HG03095 (cell line): Measurements from ENCODE around the gene SMCP.

Experiments used
- ATAC-seq: cut with Tn5 transposase; IDR thresholded peaks from one replicate; pipeline ENCODE4 v1.9.1; 2021; ENCODE audit warnings: moderate library complexity; ENCODE audit not compliant: unreplicated experiment

SMCP gene

DNA sequence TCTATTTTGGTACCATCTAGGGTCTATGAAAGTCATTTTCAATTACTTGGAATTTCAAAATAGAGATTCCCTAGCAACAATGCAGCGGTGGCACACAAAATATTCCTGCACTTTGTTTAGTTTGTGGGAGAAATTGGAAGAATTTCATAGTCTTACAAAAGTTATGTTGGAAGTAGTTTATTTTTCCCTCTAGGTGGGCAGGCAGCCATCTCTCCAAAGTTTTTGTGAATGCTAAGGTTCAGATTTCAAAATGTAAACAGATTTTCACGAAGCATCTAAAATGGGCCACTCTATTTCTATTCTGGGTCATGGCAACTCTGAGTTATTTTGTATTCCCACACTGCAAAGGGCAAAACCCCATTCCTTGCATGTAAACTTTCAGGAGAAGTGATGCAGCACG lies 8.0 kb downstream of the SMCP start:
- no peak for ATAC-seq

GRCh38 chr1:152886758-152887409 lies 8.8 kb downstream of the SMCP start:
- ATAC-seq, result no peak

DNA sequence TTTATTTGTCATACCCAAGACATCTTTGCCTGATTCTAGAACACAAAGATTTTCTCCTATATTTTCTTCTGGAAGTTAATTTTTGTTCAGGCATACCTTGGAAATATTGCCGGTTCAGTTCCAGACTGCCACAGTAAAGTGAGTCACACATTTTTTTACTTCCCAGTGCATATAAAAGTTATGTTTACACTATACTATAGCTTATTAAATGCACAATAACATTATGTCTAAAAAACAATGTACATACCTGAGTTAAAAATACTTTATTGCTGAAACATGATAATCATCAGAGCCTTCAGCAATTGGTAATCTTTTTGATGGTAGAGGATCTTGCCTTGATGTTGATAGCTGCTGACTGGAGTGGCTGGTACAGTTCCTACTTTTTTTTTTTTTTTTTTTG lies 10.0 kb downstream of the SMCP start:
- no peak for ATAC-seq

- no peak for ATAC-seq
Measured at GRCh38 chr1:152899027-152899426, 20.9 kb downstream of the SMCP start.

- no peak for ATAC-seq
Measured at GRCh38 chr1:152899883-152900282, 21.8 kb downstream of the SMCP start.

- ATAC-seq, result no peak
Measured at GRCh38 chr1:152901631-152902030, 23.5 kb downstream of the SMCP start.

GRCh38 chr1:152902636-152903035 lies 24.5 kb downstream of the SMCP start:
- ATAC-seq, result no peak

- ATAC-seq, result no peak
Measured at GRCh38 chr1:152904688-152905440, 26.7 kb downstream of the SMCP start.

DNA sequence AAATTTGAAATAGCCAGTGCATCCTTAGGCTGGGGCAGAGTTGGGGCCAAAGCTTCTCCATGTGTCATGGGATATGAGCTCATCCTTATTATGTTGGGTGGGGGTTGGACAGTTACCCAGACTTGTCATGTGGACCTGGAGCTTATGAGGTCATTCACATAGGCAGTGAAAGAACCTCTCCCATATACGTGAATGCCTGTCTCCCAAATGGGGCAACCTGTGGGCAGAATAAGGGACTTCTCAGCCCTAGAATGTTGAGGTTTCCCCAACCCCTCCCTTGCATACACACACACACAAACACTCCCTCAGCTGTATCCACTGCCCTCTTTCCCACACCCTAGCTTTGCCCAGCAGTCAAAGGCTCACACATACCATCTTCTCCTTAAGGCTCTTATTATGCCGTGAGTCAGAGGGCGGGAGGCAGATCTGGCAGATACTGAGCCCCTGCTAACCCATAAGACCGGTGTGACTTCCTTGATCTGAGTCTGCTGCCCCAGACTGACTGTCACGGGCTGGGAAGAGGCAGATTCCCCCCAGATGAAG lies 28.0 kb downstream of the SMCP start:
- no peak for ATAC-seq

- ATAC-seq, result no peak
Measured at GRCh38 chr1:152907686-152908601, 29.8 kb downstream of the SMCP start, which contains the start of gene IVL. TSS of gene IVL (plus strand) at chr1:152908546. CDS start at chr1:152909798, 1,252 bp downstream.

DNA sequence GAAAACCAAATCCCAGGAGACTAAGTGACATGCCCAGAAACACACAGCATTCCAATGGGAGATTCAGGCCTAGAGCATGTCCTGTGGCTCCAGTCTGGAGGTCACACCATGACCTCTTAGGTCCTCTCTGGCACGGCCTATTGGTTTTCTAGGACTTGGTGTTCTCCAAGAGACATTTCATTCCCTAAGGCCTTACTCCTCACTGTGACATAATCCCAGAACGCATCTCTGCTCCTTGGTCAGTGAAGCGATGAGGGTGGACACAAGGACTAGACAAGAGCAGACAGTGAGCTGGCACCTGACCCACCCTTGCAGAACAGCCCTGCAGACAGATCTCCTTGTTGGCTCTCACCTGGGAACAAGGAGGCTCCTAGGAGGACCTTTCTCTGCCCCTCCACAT lies 31.1 kb downstream of the SMCP start:
- ATAC-seq, result no peak

DNA sequence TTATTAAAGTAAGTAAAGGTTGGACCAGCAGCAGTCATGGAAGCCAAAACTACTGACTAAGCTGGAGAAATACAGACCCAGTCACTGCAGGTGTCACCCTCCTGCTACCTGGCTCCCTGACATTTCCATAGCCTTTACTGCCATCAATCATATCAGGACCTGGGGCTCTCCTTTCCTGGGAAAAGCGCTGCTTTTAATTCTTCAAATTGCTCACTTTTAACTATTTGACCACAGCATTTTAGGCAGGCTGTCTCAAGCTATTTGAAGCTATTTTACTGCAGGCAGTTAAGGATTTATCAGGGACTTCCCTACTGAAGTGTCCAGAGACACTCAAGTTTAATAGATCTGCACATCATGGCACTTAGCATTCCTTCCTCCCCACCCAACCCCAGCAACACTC lies 34.3 kb downstream of the SMCP start:
- no peak for ATAC-seq

GRCh38 chr1:152912900-152913299 lies 34.8 kb downstream of the SMCP start:
- ATAC-seq, result no peak

- no peak for ATAC-seq
Measured at GRCh38 chr1:152917794-152918193, 39.7 kb downstream of the SMCP start.

DNA sequence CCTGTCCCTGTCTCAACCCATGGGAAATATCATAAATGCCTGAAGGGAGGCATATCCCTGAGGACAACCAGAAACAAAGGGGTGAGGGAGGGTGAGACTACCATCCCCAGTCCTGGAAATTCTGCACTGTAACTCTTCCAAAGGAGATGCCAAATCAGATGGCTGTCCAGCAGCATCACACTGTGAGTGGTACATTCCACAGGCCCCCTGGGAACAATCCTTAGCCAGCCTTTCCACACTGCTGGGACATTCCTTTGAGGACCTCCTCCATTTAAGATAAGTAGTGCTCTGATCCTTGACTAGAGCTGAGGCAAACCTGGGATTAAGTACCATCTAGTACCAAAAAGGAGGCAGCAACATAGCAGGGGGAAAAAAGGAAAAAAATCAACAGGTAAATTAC lies 40.9 kb downstream of the SMCP start:
- no peak for ATAC-seq

GRCh38 chr1:152924191-152924590 lies 46.1 kb downstream of the SMCP start:
- no peak for ATAC-seq

- ATAC-seq, result no peak
Measured at GRCh38 chr1:152926091-152926490, 48.0 kb downstream of the SMCP start.

DNA sequence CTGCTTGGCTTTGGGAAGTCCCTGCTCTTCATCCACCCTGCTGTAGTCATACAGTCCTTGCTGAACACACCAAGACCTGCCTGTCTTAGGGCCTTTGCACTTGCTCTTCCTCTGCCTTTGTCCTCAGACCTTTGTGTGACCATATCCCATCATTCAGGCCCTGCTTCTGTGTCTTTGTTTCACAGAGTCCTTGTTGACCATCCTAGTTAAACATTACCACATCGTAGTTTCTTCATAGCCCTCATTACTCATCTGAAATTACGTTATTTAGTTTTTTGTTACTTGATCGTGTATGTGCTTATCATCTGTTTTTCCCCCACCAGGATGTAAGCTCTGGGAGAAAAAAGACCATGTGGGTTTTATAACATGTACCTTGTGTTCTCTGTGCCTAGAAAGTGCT lies 50.5 kb downstream of the SMCP start:
- ATAC-seq, result no peak

DNA sequence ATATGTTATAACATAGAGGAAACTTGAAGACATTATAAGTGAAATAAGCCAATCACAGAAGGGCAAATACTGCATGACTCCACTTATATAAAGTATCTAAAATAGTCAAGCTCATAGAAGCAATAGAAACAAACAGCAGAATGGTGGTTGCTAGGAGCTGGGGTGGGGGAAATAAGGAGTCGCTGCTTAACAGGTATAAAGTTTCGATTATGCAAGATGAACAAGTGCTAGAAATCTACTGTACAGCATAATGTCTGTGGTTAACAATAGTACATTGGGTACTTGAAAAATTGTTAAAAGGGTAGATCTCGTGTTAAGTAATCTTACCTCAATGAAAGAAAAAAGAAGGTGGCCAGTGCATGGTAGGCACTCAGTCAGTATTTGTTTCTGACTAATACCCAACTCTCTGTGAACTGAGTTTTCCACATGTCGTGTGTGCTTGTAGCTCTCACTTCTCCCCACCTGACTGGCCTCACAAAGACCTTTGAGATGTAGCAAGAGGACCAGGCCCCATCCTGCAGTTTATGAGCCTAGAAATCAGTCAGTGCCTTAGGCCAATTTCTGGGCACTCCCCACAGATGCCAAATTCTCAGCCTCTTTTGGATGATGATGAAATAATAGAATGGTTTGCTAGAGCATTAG lies 54.2 kb downstream of the SMCP start:
- no peak for ATAC-seq

GRCh38 chr1:152933196-152933595 lies 55.1 kb downstream of the SMCP start:
- ATAC-seq, result no peak
